Activated CD4-positive, alpha-beta T cell treated with anti-CD3 and anti-CD28 coated beads, Interleukin-2, amount 10 ng/mL, durations not matched to agents 24 days and 14 days (primary cell): ENCODE measurements around the gene DENND1B. TPM values are rescaled to one million over a fixed set of nuclear protein-coding genes. Genes with fewer than 3 reads are reported as not detected.
"Not testable (repeated sequence)": the region's sequence is repeated elsewhere in the genome, so short reads cannot be mapped to it uniquely, and the experiment has no call there.

Experiments
- DNase-seq: peaks from one replicate; pipeline ENCODE4 v3.0.0; 2022
- H3K27ac Mint-ChIP-seq: one replicate; pipeline ENCODE4 v1.8.0; 2022; ENCODE audit warnings: mild to moderate bottlenecking, mixed read lengths
- H3K27me3 Mint-ChIP-seq: one replicate; pipeline ENCODE4 v1.8.0; 2022; ENCODE audit warnings: mixed read lengths
- H3K36me3 Mint-ChIP-seq: one replicate; pipeline ENCODE4 v1.8.0; 2022; ENCODE audit warnings: low read depth, mild to moderate bottlenecking, mixed read lengths
- H3K4me1 Mint-ChIP-seq: one replicate; pipeline ENCODE4 v1.8.0; 2021; ENCODE audit warnings: mixed read lengths
- H3K4me3 Mint-ChIP-seq: one replicate; pipeline ENCODE4 v1.8.0; 2022; ENCODE audit warnings: mild to moderate bottlenecking, moderate library complexity, mixed read lengths
- H3K9me3 Mint-ChIP-seq: one replicate; pipeline ENCODE4 v1.8.0; 2021; ENCODE audit warnings: mixed read lengths
- intact Hi-C: fragments of 100-400 bp; cut with micrococcal nuclease; formaldehyde crosslinking; loops from one replicate; pipeline ENCODE4 v1.15.1; 2023
- total RNA-seq: library from RNA; stranded (reverse); gene quantifications from 2 replicates; pipeline ENCODE4 v1.2.3, GENCODE V29; 2022

Gene DENND1B
- total RNA-seq, 1 donor from 2014 or later = 15.0 TPM

DNA sequence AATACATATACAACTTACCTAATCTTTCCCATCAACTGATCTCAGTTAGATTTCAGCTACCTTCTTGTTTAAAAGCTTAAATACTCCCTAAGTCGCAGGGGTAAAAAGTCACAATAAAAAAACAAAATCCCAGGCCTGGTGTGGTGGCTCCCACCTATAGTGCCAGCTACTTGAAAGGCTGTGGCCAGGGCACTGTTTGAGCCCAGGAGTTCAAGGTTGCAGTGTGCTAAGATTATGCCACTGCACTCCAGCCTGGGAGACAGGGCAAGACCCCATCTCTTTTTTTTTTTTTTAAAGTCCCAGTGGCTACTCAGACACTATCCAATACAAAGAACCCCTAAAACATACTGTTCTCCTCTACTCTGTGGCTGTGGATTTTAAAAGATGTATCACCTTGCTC is 228.3 kb downstream of the DENND1B start:
- Mint-ChIP-seq H3K36me3 (peaks cover 6% of the 10 kb centered on the region), H3K9me3 (no peaks in the 10 kb centered on the region), H3K4me3 (no peak overlapping the region), H3K27ac (no peak overlapping the region), H3K4me1 (no peaks in the 10 kb centered on the region), H3K27me3 (no peaks in the 10 kb centered on the region)
- intact Hi-C loops = no loop called here
- DNase-seq = no peak

DNA sequence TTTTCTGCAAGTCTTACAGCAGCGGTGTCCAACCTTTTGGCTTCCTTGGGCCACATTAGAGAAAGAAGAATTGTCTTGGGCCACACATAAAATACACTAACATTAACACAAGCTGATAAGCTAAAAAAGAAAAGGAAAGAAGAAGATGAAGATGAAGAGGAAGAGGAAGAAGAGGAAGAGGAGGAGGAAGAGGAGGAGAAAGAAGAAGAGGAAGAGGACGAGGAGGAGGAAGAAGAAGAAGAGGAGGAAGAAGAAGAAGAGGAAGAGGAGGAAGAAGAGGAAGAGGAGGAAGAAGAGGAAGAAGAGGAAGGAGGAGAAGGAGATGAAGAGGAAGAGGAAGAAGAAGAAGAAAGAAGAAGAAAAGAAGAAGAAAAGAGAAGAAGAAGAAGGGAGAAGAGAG is 230.7 kb downstream of the DENND1B start:
- no peak for DNase-seq
- Mint-ChIP-seq H3K4me3 (no peak overlapping the region), H3K27ac (no peak overlapping the region), H3K4me1 (no peaks in the 10 kb centered on the region), H3K27me3 (no peaks in the 10 kb centered on the region), H3K9me3 (no peaks in the 10 kb centered on the region), H3K36me3 (peaks cover 3% of the 10 kb centered on the region)
- intact Hi-C loops = no loop called here

DNA sequence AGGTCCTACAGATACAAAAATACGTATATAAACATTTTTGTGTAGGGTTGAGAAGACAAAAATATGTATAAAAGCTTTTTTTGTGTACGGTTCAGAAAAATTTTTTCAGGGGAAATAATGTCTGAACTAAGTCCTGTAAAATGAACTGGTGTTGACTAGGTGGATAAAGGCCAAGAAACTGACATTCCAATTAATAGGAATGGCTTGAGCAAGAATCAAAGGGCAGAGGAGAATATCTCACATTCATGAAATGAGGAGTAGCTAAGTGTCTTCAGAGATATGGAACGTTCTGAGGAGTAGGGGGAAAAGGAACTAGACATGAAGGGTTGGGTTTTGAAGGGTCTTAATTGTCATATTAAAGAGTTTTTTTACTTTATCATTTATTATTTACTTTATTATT is 231.2 kb downstream of the DENND1B start:
- intact Hi-C loops = no loop called here

DNA sequence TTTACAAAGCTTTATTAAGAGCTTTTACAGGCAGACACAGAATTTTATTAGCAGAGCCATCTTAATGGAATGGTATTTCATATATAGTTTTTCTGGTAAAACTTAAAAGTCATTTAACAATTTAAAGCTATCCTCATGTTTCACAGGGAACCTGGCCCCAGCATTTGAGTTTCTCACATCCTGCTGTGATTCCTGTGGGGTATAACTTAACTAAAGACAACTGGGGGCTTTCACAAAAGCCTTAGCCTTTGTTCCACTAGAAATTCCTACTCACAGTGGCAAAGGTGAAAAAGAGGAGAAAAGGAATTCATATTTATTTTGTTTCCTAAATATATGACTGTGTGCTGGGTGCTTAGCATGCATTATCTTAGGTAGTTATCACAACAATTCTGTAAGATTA is 233.9 kb downstream of the DENND1B start:
- DNase-seq = no peak
- H3K36me3 Mint-ChIP-seq = peaks cover 3% of the 10 kb centered on the region
- H3K4me1 Mint-ChIP-seq = no peaks in the 10 kb centered on the region
- no peak overlapping the region for H3K4me3 Mint-ChIP-seq
- intact Hi-C loops = no loop called here
- H3K9me3 Mint-ChIP-seq = no peaks in the 10 kb centered on the region
- H3K27ac Mint-ChIP-seq = no peak overlapping the region
- no peaks in the 10 kb centered on the region for H3K27me3 Mint-ChIP-seq

More for the DNA sequence above, 231.2 kb downstream of the DENND1B start:
- peaks cover 3% of the 10 kb centered on the region for H3K36me3 Mint-ChIP-seq
- no peaks in the 10 kb centered on the region for H3K9me3 Mint-ChIP-seq
- no peak overlapping the region for H3K27ac Mint-ChIP-seq
- H3K27me3 Mint-ChIP-seq = no peaks in the 10 kb centered on the region
- H3K4me1 Mint-ChIP-seq = no peaks in the 10 kb centered on the region
- H3K4me3 Mint-ChIP-seq = no peak overlapping the region
- no peak for DNase-seq

DNA sequence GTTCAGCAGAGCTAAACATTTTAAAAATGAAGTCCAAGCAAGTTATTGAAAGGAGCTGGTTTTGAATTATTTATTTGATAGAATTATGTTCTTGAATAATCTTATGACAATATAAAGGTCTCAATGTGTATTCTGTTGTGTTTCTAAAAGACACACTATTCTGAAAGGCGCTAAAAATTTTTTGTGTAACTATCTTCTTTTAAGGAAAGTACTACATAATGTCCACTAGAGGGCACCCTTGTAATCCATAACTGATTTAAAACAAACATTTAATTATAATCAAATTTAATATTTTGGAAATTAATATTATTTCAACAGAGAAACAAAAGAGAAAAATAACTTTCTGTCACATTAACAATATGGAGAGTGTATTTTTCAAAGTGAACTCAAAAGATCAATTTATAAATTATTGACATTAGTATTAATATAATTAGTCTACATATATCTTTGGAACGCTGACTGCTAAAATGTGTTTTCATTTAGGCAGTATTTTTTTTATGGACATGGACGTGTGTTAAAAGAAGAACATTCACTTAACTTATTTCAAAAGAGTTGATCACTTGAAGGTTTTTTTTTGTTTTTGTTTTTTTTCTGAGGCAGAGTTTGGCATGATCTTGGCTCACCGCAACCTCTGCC is 248.4 kb downstream of the DENND1B start:
- Mint-ChIP-seq H3K9me3 (no peaks in the 10 kb centered on the region), H3K36me3 (no peaks in the 10 kb centered on the region), H3K27ac (no peak overlapping the region), H3K4me1 (no peaks in the 10 kb centered on the region), H3K4me3 (no peak overlapping the region), H3K27me3 (no peaks in the 10 kb centered on the region)
- intact Hi-C loops = no loop called here
- DNase-seq = no peak

DNA sequence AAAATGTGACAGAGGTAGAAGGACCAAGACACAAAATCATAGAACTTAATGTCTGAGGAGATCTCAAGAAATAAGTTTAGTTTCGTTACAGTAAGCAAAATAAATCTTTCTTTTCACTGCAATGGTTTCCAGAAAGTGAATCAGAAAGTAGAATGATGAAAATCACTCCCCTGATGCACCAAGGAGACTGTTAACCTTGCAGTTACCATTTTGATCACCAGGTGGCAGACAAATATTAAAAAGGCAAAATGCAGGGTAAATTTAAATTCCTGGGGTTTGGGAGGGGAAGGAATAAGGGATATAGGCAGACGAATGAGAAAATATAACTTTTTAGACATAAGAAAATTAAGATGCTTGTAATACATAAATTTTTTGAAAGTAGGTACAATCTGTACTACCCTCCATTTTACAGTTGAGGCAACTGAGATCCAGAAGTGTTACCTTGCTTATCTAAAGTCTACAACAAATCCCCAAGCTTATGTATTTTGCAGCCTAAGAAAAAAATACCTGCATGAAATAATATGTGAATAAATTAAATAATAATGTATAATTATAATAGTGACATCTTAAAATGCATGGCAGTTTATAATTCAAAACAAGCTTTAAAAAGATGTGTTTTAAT is 254.1 kb downstream of the DENND1B start:
- DNase-seq = peak; percentile 81
- Mint-ChIP-seq H3K9me3 (no peaks in the 10 kb centered on the region), H3K27me3 (no peaks in the 10 kb centered on the region), H3K4me3 (no peak overlapping the region), H3K27ac (no peak overlapping the region), H3K36me3 (no peaks in the 10 kb centered on the region), H3K4me1 (peaks cover 5% of the 10 kb centered on the region)
- intact Hi-C loops = loop anchor here (2.0 to 5.0 kb wide), 3 partner anchors 348 to 946 kb away; partner anchors contain the start of gene NEK7

DNA sequence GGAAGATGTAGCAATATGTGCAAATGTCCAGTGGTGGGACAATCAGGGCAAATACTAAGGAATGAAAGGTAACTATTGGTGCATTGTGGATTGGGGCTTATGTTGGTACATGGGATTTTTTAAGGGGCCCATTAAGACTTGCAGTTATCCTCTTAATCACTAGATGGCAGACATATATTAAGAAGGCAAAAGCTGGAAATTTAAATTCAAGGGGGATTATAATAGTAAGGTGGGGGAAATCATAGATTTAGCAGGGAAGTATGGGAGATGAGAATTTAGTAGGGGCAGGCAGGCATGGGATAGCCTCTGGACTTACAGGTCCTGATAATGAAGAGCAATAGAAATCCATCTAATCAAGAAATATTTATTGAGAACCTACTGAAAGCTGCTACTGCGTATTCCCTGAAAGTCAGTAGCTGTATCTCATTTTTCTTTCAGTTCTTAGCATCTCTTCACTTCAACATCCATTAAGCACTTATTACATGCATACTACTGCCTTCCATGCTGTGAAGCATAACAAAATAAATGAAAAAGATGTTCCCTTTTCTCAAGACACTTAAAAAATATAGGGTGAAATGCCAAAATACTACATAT is 255.4 kb downstream of the DENND1B start:
- intact Hi-C loops = loop anchor here (2.0 to 5.0 kb wide), 3 partner anchors 349 to 947 kb away; partner anchors contain the start of gene NEK7
- Mint-ChIP-seq H3K27me3 (no peaks in the 10 kb centered on the region), H3K4me1 (peaks cover 5% of the 10 kb centered on the region), H3K36me3 (no peaks in the 10 kb centered on the region), H3K9me3 (no peaks in the 10 kb centered on the region), H3K27ac (no peak overlapping the region), H3K4me3 (no peak overlapping the region)
- no peak for DNase-seq

DNA sequence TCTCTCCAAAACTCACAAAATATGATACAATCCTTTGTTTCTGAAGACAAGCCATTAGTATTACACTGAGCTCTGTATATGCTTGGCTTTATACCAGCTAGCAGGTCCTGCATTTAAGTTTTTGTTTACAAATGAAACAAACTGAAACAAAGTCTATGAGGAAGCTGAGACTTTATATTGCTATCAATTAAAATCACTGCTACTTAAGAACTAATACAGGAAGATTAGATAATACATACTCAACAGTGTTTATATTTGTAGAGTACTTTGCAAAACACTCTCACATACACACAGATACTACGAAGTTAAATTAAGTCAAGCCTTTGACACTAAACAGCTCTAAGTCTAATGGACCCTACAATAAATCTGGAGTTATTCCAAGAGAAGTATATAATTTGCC is 259.9 kb downstream of the DENND1B start:
- intact Hi-C loops = no loop called here
- Mint-ChIP-seq H3K4me3 (no peak overlapping the region), H3K27ac (no peak overlapping the region), H3K4me1 (no peaks in the 10 kb centered on the region), H3K9me3 (no peaks in the 10 kb centered on the region), H3K27me3 (no peaks in the 10 kb centered on the region), H3K36me3 (peaks cover 5% of the 10 kb centered on the region)
- no peak for DNase-seq

DNA sequence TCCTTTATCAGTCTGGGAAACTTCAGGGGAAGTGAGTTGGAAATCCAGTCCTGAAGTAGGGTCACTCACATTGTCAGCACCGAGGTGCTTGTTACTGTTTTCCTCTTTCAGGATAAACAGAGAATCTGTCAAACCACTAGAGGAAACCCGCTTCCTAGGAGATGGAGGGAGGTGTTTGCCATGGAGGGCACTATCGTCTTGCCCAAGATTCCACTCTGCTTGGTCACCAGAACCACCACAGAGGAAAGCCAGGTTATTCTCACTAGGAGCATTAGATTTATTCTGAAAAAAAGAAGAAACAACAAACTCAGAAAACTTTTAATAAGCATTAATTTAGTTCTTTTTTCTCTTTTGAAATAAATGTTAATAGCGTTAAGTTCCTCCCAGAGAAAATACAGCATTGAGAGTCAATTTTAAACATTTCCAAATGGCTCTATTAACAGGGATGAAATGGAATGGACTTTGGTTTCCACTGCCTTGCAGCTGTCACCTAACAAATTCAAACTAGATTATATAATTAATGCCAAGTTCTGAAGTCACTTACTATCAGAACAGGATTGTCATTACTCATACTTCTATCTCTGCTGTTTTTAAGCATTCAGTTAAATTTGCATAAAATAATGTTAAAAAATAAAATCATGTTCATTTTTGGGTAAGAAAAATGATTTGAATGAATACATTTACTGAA is 264.4 kb downstream of the DENND1B start:
- Mint-ChIP-seq H3K36me3 (peaks cover 9% of the 10 kb centered on the region), H3K4me1 (no peaks in the 10 kb centered on the region), H3K4me3 (no peak overlapping the region), H3K27me3 (no peaks in the 10 kb centered on the region), H3K27ac (no peak overlapping the region), H3K9me3 (no peaks in the 10 kb centered on the region)
- intact Hi-C loops = no loop called here
- no peak for DNase-seq

DNA sequence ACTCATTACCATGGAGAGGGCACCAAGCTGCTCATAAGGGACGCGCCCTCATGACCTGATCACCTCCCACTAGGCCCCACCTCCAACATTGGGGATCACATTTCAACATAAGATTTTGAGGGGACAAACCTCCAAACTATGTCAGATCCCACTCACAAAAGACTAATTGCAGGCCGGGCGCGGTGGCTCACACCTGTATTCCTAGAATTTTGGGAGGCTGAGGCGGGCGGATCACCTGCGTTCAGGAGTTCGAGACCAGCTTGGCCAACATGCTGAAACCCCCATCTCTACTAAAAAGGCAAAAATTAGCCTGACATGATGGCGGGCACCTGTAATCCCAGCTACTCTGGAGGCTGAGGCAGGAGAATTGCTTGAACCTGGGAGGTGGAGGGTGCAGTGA is 278.6 kb downstream of the DENND1B start:
- Mint-ChIP-seq H3K27me3 (peaks cover 23% of the 10 kb centered on the region), H3K36me3 (no peaks in the 10 kb centered on the region), H3K4me3 (no peak overlapping the region), H3K9me3 (no peaks in the 10 kb centered on the region), H3K4me1 (no peaks in the 10 kb centered on the region), H3K27ac (no peak overlapping the region)
- intact Hi-C loops = no loop called here
- DNase-seq = no peak

DNA sequence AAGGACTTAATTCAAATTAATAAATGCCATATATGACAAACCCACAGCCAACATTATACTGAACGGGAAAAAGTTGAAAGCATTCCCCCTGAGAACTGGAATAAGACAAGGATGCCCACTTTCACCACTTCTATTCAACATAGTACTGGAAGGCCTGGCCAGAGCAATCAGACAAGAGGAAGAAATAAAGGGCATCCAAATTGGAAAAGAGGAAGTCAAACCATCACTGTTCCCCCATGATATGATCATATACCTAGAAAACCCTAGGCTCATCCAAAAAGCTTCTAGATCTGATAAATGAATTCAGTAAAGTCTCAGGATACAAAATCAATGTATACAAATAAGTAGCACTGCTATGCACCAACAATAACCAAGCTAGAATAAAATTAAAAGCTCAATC is 283.8 kb downstream of the DENND1B start:
- intact Hi-C loops, DNase-seq, H3K27ac Mint-ChIP-seq: not testable (repeated sequence)

DNA sequence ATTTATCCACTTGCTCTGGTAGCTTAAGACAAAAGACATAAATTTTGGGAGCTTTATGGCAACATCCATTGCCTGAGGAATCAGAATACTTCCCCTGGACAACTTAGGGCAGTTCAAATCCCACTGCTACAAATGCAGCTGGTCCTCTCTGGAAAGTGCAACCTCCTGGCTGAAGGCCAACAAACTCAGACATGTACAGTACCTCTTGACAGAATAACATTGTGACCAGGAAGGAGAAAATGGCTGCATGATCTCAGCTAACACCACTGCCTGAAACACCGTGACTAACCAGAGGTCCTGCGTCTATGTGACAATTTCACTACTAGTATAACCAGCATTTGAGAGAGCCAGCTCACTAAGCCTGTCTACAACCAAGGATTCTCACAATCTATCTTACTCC is 288.3 kb downstream of the DENND1B start:
- no peak overlapping the region for H3K4me3 Mint-ChIP-seq
- H3K27ac Mint-ChIP-seq = no peak overlapping the region
- peaks cover 11% of the 10 kb centered on the region for H3K27me3 Mint-ChIP-seq
- no peak for DNase-seq
- intact Hi-C loops = no loop called here
- H3K4me1 Mint-ChIP-seq = peaks cover under 1% of the 10 kb centered on the region
- no peaks in the 10 kb centered on the region for H3K9me3 Mint-ChIP-seq
- no peaks in the 10 kb centered on the region for H3K36me3 Mint-ChIP-seq

More for the DNA sequence above, 283.8 kb downstream of the DENND1B start:
- peaks cover 22% of the 10 kb centered on the region for H3K27me3 Mint-ChIP-seq
- not testable (repeated sequence) for H3K9me3 Mint-ChIP-seq, H3K4me3 Mint-ChIP-seq, H3K4me1 Mint-ChIP-seq, H3K36me3 Mint-ChIP-seq

DNA sequence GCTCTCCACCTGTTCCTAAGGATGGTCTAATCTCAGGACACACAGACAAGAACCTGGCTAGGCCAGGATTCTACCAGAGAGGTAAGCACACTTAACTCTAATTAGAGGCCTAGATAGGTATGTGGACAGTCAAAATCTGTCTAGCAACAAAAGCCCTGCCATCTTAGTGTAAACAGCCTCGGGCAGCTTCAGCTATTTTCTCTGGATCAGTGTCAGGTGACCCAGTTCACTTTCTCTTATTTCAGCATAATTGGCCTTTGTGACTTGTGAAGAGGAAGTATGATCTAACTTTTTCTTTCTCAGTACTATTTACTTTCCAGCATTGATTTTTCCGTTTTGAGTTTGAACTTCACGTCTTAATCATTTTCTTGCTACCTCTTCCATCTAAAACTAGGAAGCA is 289.5 kb downstream of the DENND1B start:
- Mint-ChIP-seq H3K4me1 (peaks cover 10% of the 10 kb centered on the region), H3K36me3 (no peaks in the 10 kb centered on the region), H3K27ac (no peak overlapping the region), H3K9me3 (no peaks in the 10 kb centered on the region), H3K27me3 (peaks cover 9% of the 10 kb centered on the region), H3K4me3 (no peak overlapping the region)
- intact Hi-C loops = no loop called here
- DNase-seq = no peak

DNA sequence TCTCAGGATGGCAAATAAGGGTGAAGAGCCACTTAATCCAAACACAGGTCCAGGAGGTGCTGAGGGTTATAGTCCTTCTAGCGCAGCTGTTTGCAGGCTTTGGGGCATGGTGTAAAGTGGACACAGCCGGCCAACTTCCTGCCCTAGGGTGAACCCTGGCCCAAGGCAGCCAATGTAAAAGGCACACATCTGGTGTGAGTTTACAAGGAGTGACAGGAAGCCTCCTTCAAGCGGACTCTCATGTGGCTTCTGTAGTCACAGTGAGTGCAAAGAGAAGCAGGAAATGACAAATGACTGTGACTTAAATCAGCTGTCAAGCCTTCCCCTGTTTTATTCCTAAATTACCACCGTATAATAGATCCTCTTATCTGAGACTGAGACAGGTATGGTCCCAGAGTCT is 294.2 kb downstream of the DENND1B start:
- intact Hi-C loops = no loop called here
- peaks cover 3% of the 10 kb centered on the region for H3K27me3 Mint-ChIP-seq
- no peak overlapping the region for H3K27ac Mint-ChIP-seq
- peaks cover 10% of the 10 kb centered on the region for H3K4me1 Mint-ChIP-seq
- no peaks in the 10 kb centered on the region for H3K36me3 Mint-ChIP-seq
- peak; percentile 75 for DNase-seq
- H3K4me3 Mint-ChIP-seq = no peak overlapping the region
- H3K9me3 Mint-ChIP-seq = no peaks in the 10 kb centered on the region
